ENCODE data around the gene FANCE.

The FANCE gene

DNA sequence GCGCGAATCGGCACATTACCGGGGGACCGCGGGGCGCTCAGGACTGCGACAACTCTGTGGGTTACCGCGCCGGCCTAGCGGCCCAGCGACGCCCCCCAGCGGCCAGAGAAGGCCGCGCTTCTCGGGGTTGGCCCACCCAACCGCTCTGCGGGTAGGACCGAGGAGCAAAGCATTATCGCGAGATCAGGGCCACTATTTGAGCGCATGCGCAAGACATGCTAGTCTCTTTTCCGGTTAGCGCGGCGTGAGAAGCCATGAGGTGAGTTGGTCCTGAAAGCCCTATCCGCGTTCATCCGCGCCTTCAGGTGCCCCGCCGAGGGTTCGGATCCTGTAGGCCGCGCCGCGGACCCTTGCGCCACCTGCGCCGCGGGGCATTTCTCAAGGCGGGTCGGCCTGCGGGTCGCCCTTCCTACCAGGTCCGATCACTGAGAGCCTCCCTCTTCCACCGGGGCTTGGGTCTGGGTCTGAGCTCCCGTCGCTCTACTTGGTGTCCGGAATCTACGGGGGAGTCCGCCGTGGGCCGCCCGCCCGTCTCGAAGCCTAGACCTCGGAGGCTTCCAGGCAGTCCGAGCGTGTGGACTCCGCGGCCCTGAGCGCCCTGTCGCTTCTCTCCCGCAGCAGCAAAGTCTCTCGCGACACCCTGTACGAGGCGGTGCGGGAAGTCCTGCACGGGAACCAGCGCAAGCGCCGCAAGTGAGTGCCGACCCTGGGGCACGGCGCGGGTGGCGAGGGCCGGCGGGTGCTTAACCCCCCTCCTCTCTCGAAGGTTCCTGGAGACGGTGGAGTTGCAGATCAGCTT is 16.2 kb downstream of the FANCE start, which contains the start of gene RPL10A:
TSS of gene RPL10A (plus strand) at position 221 of the 799 bp plus-strand sequence. CDS start at position 255, 34 bp downstream.
- DNase-seq (ENCODE audit: low read depth in 2 of 2) = peak; percentile 89 to 91

DNA sequence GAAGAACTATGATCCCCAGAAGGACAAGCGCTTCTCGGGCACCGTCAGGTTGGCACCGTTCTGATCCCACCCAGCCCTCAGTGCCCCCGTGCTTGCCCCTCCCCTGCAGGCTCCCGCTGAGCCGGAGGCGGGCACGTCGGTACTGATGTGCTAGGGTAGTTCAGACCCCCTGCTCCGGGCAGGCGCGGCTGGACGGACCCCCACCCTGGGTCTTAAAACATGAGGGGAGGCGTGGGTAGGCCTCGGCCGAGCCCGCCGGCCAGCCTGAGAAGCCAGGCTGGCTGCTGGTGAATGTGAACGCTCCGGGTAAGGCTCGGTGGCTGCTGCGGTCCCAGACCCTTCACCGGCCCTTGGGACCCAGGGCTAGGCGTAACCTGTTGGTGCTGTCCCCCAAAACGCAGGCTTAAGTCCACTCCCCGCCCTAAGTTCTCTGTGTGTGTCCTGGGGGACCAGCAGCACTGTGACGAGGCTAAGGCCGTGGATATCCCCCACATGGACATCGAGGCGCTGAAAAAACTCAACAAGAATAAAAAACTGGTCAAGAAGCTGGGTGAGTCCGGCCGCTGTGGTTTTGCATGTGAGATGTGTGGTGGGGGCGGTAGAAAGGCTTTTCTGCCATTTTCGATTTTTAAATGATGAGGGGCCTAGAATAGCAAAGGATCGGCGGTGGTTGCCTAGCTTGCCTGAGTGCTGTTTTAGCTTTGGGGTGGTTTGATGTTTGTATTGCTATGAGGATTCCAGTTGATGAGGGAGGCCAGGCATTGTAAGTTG is 17.0 kb downstream of the FANCE start:
- no peak for DNase-seq (ENCODE audit: low read depth in 2 of 2)

DNA sequence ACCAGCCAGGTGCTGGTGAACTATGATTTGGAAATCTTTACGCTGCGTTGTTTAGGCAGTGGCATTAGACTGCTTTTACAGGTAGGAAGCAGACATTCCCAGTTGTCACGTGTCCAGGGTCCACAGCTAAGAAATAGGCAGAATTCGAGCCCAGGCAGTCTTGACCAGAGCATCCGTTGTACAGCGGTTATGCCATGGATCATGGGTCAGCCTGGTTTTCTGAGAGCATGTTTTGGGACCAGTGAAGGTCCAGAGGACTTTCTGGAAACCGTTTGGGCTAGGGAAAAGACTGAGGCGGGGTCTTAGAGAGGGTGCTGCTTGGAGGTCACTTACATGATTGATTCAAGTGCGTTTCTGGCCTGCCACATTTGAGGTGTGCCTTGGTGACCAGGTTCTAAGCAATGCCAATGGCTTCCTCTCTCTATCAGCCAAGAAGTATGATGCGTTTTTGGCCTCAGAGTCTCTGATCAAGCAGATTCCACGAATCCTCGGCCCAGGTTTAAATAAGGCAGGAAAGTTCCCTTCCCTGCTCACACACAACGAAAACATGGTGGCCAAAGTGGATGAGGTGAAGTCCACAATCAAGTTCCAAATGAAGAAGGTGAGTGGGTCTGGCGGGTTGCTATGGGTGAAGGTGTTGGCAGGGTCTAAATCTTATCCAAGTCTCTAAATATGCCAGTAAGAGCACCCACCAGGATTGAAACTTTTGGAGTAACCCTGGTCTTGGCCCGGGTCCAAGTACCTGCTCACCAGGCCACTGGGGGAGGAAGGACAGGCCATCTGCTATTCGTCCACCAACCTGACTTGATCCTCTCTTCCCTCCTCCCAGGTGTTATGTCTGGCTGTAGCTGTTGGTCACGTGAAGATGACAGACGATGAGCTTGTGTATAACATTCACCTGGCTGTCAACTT is 17.9 kb downstream of the FANCE start:
- no peak for DNase-seq (ENCODE audit: low read depth in 2 of 2)

DNA sequence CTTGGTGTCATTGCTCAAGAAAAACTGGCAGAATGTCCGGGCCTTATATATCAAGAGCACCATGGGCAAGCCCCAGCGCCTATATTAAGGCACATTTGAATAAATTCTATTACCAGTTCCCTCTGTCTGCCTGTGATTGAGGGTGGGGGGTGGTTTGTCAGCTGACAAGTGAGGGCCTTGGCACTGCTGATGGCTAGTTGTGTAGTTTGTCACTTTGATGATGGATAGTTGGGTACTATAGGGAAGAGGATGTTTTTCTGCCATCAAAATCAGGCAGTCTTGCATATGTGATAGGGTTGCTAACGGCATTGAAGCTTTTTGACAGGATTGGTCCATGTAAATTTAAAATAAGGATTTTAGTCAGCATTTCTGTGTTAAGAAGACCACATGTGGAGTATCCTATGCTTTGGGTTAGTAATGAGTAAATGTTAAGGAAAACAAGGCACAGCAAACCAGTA is 18.6 kb downstream of the FANCE start:
- no peak for DNase-seq (ENCODE audit: low read depth in 2 of 2)

DNA sequence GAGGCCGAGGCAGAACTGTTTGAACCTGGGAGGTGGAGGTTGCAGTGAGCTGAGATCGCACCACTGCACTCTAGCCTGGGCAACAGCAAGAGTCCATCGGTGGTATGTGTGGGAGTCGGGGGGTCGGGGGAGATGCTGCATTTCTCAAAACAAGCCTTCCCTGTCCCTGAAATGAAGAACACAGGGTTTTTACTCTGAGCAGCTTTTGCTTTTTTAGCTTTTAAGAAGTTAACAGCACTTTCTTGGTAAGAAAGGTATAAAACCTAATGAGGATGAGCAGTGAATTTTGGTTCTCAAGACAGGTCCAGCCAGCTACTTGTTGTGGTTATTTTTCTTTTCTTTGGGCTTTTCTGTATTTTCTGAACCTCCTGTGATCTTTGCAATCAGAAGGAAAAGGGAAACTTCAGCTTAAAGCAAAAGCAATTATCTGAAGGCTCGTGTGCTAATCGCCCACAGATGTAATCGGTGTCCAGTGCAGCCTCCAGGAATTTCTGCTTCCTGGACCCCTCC is 19.8 kb downstream of the FANCE start:
- DNase-seq (ENCODE audit: low read depth in 2 of 2) = no peak

DNA sequence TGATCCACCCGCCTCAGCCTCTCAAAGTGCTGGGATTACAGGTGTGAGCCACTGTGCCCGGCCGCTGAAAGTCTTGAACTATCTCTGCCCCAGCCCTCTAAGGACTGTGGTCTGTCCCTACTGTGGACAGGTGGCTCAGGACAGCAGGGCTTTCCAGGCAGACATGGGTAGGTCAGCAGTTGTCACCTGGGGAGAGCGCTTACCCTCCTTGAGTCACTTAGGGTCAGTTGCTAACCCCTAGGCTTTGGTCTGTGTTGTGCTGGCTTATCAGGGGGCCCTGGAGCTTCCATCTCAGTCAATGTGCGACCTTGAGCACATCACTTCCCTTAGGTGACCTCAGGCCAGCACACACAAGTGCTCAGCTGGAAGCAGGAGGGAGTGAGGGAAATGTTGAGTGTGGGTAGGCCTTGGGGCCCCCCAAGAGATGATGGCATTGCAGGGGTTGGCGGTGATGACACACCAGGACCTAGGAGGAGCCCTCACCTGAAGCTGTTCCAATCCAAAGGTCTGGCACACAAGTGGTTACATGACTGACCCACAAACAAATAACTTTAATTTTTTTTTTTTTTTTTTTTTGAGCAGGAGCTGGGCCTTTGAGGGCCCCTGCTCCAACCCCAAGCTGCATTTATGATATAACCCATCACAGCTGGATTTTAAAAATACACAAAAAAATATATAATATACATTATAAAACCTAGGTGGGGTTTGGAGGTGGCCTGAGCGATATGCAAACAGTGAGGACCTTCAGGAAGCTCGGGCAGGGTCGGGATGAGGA is 21.1 kb downstream of the FANCE start:
- DNase-seq (ENCODE audit: low read depth in 2 of 2) = no peak

DNA sequence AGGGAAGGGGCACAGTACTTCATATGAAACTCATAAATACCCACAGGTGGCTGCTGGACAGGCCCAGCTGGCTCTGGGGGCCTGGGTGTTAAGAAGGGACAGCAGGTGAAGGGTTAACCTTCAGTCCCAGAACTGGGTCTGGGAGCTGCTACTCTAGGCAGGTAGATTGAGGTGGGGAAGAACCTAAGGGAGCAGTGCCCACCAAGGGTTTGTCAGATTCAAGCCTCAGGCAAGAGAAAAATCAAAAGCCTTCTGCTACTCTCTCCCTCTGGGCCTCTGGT is 21.7 kb downstream of the FANCE start:
- no peak for DNase-seq (ENCODE audit: low read depth in 2 of 2)

DNA sequence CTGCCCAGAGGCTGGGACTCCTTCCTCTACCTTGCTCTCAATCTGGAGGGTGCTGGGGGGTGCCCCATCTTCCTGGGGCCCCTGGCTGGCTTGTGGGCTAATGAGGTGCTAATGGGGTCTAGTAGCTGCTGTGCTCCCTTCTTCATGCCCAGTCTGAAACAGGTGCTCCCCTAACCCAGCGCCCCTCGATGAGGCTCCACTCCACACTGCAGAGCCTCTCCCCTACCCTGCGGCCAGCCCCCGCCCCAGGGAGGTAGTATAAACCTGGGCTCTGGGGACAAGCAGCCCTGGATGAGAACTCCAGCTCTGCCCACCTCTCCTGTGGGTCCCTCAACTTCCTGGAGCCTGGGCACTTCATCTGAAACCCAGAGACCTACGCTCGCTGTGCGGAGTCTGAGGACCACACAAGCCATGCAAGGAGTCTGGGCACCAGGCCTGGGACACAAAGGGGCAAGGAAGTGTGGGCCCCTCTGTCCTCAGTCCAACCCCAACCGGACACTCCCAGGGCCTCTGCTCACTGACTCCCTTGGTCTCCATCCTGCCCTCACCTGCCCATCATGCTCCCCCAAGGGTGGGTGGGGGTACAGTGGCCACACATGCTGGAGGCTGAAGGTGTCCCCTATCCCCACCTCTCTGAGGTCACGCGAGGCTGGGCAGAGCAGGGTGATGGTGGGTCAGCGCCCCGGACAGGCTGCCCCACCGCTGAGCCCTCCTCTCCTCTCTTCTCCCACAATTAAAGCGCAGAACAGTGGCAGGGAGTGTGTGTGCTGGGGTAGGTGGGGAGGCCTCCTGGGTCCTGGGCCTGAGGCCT is 22.2 kb downstream of the FANCE start:
- no peak for DNase-seq (ENCODE audit: low read depth in 2 of 2)

DNA sequence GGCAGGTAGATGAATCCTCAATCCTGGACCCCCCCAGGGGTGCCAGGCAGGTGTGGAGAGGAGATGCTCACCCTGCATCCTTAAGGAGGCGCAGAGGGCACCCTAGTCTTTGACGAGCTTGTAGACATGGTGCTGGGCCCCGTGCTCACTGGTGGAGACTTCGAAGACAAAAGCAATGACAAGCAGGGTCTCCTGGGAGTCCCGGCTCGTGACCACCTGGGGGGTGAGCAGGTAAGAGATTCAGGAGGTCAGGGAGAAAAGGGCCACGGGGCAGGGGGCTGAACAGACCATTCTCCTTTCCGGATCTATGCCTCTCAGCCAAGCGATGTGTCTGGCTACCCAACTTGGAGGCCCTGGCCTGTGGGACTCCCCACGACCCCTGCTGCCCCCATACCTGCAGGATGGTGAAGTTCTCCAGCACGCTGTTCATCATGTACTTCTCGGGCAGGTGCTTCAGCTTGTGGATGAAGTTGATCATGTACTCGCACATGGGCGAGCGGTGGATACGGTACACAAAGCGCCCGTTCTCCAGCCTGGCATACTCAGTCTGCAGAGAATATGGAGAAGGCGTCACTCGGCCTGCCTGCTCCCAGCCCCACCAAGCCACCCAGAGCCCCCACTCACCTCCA is 22.9 kb downstream of the FANCE start:
- no peak for DNase-seq (ENCODE audit: low read depth in 2 of 2)

DNA sequence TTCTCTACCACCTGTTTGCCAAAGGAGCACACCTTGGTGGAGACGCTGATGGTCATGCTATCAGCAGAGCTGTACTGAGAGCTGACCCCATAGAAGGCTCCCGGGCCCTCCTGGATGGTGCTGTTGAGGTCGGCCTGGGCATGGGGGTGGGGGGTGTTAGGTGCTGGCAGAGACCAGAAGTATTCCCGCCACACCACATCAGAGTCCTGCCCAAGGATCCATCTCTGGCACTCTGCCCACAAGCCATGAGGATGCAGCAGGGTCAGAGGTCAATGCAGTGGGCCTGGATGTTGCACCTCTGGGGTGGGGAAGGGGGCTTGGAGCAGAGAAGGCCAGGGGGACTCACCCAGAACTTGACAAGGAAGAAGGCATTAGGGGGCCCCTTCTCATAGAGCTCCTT is 23.4 kb downstream of the FANCE start:
- no peak for DNase-seq (ENCODE audit: low read depth in 2 of 2)

DNA sequence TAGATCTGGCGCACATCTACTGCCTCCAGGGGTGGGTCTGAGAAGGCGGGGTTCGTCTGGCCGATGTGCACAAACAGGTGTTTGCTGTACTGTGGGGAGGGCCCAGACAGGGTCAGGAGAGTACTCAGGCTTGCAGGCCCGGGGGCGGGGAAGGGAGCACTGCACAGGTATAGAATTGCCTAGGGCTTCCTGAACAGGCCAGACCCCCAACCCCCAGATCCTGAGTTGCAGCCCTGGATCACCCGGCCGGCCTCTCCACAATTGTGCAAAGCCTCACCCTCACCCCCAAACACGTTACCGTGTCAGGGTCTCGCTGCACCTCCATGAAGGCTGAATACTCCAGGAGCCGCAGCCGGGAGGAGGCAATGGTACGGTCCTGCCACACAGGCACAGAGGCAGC is 23.9 kb downstream of the FANCE start:
- DNase-seq (ENCODE audit: low read depth in 2 of 2) = no peak

DNA sequence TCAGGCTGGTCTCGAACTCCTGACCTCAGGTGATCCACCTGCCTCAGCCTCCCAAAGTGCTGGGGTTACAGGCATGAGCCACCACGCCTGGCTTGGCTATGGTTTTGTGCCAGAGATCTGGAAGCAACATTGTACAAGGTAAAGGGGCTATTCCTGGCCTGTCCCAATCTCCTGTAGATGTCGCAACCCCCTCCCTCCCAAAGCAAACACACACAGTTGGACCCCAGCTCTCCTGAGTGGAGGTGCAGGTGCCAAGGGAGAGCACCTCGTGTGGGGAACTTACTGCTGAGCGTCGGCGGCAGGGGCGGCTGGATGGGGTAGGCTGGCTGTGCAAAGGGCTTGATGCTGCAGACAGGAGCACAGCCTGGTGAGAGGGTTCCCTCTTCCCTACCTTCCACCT is 24.9 kb downstream of the FANCE start:
- DNase-seq (ENCODE audit: low read depth in 2 of 2) = no peak

DNA sequence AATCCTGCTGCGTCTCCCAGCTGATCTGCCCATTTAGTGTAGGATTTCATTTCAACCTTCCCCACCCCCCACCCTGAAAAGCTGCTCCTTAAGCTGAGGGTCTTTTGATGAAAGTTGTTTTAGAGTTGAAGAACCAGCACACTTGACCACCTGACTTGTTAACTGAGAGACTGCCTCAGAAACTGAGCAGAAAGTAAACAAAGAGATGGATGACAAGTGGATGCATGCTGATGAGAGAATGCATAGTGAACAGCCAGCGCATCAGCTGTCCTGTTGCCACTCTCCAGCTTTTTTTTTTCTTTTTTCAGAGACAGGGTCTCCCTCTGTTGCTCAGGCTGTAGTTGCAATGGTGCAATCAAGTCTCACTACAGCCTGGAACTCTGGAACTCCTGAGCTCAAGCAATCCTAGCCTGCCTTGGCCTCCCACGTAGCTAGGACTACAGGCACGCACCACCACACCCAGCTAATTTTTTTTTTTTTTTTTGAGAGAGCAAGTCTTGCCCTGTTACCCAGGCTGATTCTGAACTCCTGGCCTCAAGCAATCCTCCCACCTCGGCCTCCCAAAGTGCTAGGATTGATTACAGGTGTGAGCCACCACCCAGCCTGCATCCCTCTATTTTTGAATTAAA is 25.5 kb downstream of the FANCE start:
- DNase-seq (ENCODE audit: low read depth in 2 of 2) = no peak

DNA sequence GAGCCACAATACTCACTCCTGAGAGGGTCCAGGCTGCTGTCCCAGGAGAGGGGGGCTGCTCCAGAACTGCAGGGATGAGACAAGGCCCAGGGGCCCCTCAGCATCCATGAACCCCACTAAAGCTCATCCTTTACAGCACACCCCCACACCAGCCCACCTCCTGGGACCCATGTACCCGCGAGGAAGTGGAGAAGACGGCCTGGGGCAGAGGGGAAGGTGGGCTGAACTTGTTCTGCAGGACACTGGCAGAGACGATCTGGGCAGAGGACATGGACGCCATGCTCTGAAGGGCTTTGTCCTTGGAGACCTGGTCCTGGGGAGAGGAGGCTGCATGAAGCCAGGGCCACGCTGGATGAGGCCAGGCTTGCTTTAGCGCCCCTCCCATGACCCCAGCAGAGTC is 26.1 kb downstream of the FANCE start:
- no peak for DNase-seq (ENCODE audit: low read depth in 2 of 2)

DNA sequence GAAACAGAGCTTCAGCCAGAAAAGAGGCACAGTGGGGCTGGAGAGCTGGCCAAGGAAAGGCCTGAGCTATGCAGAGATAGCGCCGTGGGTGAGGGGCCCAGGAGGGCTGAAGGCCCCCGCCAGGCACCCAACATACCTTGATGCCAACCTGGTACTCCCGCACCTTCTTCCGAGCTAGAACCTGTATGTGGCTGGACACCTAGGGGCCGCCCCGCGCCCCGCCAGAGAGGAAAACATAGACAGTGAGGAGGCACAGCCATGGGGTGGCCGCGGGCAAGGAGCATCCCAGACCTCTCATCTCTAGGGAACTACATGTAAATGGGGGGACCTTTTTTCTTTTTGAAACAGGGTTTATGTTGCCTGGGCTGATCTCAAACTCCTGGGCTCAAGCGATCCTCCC is 28.0 kb downstream of the FANCE start:
- DNase-seq (ENCODE audit: low read depth in 2 of 2) = no peak

DNA sequence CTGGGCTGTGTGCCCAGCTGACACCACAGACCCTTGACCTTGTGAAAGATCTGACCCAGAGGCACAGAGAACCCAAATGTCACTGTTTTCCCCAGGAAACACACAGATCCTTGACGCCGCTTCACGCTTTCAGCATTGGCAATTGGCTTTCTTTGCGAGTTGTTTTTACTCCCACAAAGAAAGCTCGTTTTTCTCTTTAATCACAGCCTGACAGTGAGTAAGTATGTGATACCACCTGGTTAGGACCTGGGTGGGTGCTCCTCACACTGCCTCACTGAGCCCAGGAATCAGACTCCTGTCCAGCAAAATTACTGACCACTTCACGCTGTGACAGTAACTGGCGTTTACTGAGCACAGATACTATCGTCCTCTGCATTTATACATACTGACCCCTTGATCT is 29.1 kb downstream of the FANCE start:
- DNase-seq (ENCODE audit: low read depth in 2 of 2) = no peak

DNA sequence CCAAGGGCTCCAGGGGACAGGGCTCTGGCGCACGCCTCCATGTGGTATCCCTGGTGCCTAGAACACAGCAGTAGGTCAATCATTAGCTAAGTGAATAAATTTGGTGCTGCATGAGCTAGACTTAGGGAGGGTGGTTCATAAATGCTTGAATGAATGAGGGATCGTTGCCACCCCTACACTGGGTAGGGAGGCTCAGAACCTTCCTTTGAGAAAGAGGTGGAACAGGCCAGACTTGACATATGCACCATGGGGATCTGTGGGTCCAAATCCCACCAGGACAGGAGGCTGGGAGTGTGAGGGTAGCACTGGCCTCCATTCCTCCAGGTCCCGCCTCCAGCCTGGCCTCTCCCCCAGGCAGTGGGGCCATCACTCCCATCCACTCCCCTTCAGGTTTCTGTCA is 30.9 kb downstream of the FANCE start:
- no peak for DNase-seq (ENCODE audit: low read depth in 2 of 2)

DNA sequence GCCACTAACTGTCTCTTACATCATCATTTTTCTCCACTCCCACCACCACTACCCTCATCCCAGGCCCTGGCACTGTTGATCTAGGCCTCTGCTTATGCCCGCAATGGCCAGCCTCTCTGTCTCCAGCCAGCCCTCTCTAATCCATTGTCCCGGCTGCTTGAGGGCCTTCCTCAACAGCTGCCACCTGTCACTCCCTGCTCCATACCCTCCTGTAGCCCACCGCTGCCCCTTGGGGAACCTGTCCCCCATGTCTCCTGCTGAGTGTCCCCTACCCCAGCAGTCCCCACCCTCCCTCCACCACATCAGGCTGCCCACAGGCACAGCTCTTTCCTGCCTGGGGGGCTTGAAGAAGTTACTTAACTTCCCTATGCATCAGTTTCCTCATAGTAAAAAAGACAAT is 31.4 kb downstream of the FANCE start:
- DNase-seq (ENCODE audit: low read depth in 2 of 2) = no peak

DNA sequence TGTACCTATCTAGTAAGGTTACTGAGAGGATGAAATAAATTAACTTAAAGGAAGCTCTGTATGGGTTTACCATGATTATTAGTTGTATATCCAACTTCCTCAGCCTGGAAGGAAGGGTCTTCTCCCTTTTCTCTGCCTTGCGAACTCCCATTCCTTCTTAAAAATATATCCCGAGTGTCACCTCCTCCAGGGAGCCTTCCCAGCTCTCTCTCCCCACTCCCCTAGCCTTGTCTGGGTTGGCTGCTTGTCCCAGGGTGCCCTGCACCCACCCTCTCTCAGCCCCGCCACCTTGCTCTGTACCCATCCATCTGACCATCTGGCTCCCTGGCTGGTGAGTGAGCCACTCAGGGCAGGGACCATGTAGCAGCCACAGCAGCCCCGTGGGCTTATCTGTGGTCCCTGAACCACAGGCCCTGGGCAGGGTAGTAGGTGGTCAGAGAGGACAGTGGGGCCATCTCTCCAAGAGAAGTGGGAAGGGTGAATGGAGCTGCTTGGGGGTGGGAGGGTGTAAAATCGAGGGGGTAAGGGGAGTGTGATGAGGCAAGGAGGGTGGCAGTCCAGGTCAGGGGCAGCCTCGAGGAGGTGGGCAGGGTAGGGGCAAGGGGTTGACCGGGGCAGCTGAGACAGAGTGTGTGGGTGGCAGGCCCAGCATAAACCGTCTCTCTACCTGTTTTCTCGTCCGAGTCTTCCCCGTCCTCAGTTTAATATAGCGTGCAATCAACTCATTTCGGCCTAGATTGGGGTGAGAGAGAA is 31.9 kb downstream of the FANCE start:
- no peak for DNase-seq (ENCODE audit: low read depth in 2 of 2)

Measured in stimulated activated CD8-positive, alpha-beta memory T cell treated with anti-CD3 and anti-CD28 coated beads, Interleukin-7, amount 100 ng/mL, for 1 hour (primary cell).